Activated CD8-positive, alpha-beta T cell treated with anti-CD3 and anti-CD28 coated beads for 36 hours (primary cell): Measurements from ENCODE around the gene TAF1A. TPM values are rescaled to one million over a fixed set of nuclear protein-coding genes. Genes with fewer than 3 reads are reported as not detected.

ENCODE experiments used
- ATAC-seq: fragments of 200-7000 bp; cut with Tn5 transposase; one replicate; pipeline ENCODE4 v1.10.0; 2021; ENCODE audit warnings: mild to moderate bottlenecking, moderate library complexity
- CTCF ChIA-PET: fragments of 350-600 bp; sonication (Branson Sonifier 250); formaldehyde crosslinking; loops from one replicate; lab custom pipeline; 2021; ENCODE audit warnings: antibody characterized with exemption; lab: Charles Lee
- POLR2A ChIA-PET: fragments of 350-600 bp; sonication (Branson Sonifier 250); formaldehyde crosslinking; loops from one replicate; lab custom pipeline; 2021; ENCODE audit warnings: antibody characterized with exemption; lab: Charles Lee
- DNase-seq: peaks from one replicate; pipeline ENCODE4 v3.0.0-alpha.2; 2020
- H3K27ac Mint-ChIP-seq: one replicate; pipeline ENCODE4 v1.8.0; 2021; ENCODE audit warnings: mild to moderate bottlenecking, mixed read lengths
- H3K27me3 Mint-ChIP-seq: one replicate; pipeline ENCODE4 v1.8.0; 2021; ENCODE audit warnings: mixed read lengths
- H3K36me3 Mint-ChIP-seq: one replicate; pipeline ENCODE4 v1.8.0; 2021; ENCODE audit warnings: low read depth, mixed read lengths
- H3K4me1 Mint-ChIP-seq: one replicate; pipeline ENCODE4 v1.8.0; 2021; ENCODE audit warnings: low read depth, mixed read lengths
- H3K4me3 Mint-ChIP-seq: one replicate; pipeline ENCODE4 v1.8.0; 2021; ENCODE audit warnings: mild to moderate bottlenecking, moderate library complexity, mixed read lengths
- H3K9me3 Mint-ChIP-seq: one replicate; pipeline ENCODE4 v1.8.0; 2021; ENCODE audit warnings: mixed read lengths
- CTCF ChIP-seq: fragments of 200-600 bp; IDR thresholded peaks from one replicate; pipeline ENCODE4 v1.8.0; 2022; ENCODE audit warnings: antibody characterized with exemption, mild to moderate bottlenecking
- intact Hi-C: fragments of 100-400 bp; cut with micrococcal nuclease; formaldehyde crosslinking; loops from one replicate; pipeline ENCODE4 v1.10.0; 2022
- total RNA-seq, 2 experiments: library from RNA; stranded (reverse); gene quantifications; one replicate each; pipeline ENCODE4 v1.2.3, GENCODE V29; 2021

Gene TAF1A
- total RNA-seq, 2 experiments from 2014 or later: 18.4 to 19.0 TPM

GRCh38 chr1:222523852-222524251, 65.9 kb downstream of the TAF1A start:
- Mint-ChIP-seq H3K9me3 (peaks cover 6% of the 10 kb centered on the region), H3K4me3 (no peak overlapping the region), H3K27me3 (peaks cover 4% of the 10 kb centered on the region), H3K4me1 (no peaks in the 10 kb centered on the region), H3K27ac (no peak overlapping the region), H3K36me3 (peaks cover 5% of the 10 kb centered on the region)
- no peak for DNase-seq
- ATAC-seq: no peak
- POLR2A ChIA-PET: no interaction called here
- CTCF ChIA-PET: no interaction called here
- TF ChIP-seq CTCF: no peak
- intact Hi-C loops: no loop called here

- H3K4me1 Mint-ChIP-seq: no peaks in the 10 kb centered on the region
- H3K27me3 Mint-ChIP-seq: peaks cover 4% of the 10 kb centered on the region
- H3K9me3 Mint-ChIP-seq: peaks cover 6% of the 10 kb centered on the region
- intact Hi-C loops: no loop called here
- H3K36me3 Mint-ChIP-seq: peaks cover 5% of the 10 kb centered on the region
- ChIA-PET POLR2A (no interaction called here), CTCF (no interaction called here)
- DNase-seq: no peak
- TF ChIP-seq CTCF: no peak
- H3K27ac Mint-ChIP-seq: no peak overlapping the region
- ATAC-seq: no peak
- H3K4me3 Mint-ChIP-seq: no peak overlapping the region
Observed at GRCh38 chr1:222522105-222522915, 67.4 kb downstream of the TAF1A start.

DNA sequence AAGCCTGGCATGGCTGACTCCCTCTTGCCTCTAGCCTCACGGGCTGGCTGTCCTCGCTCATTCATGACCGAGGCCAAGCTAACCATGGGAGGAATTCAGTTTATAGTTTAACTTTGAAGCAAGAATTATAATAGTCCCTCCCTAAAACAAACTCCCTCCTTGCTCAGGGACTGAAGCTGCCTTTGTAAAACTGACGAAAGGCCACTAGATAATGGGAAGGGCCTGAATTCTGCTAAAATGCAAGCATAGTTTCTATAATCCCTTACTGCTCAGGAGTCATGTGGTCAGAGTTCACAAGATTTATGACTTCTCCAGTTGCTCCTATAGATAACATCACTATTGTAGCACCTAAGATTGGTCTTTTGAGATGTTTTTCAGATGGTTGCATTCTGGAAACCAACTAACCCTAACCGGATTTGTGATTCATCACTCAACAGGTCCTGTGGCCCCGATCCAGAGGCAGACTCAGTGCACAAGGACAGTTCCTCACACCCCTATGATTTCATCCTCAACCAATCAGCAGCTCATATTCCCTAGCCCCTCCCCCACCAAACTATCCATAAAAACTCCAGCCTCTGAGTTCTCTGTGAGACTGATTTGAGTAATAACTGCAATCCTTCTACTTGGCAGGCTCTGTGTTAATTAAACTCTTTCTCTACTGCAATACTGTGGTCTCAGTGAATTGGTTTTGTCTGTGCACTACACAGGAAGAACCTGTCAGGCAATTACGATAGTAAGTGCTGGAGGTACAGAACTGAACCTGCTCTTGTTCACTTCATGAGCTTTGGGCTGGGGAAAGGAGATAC, 68.2 kb downstream of the TAF1A start:
- Mint-ChIP-seq H3K4me3 (no peak overlapping the region), H3K9me3 (peaks cover 6% of the 10 kb centered on the region), H3K36me3 (peaks cover 5% of the 10 kb centered on the region), H3K4me1 (no peaks in the 10 kb centered on the region), H3K27me3 (peaks cover 2% of the 10 kb centered on the region), H3K27ac (no peak overlapping the region)
- no peak for TF ChIP-seq CTCF
- intact Hi-C loops: no loop called here
- ChIA-PET CTCF (no interaction called here), POLR2A (no interaction called here)
- no peak for DNase-seq
- no peak for ATAC-seq

Other genes starting within 250 kb of the TAF1A start
- not detected for gene HHIPL2, start 41.8 kb downstream of the TAF1A start, total RNA-seq
- gene MIA3, start 28.2 kb upstream of the TAF1A start, total RNA-seq: 10 to 100 TPM; 43.1 to 44.1 TPM
- 10 to 100 TPM; 54.3 to 61.6 TPM for gene AIDA, start 122.6 kb upstream of the TAF1A start, total RNA-seq
- gene BROX, start 122.6 kb upstream of the TAF1A start, total RNA-seq: 10 to 100 TPM; 25.7 to 32.8 TPM
- gene FAM177B, start 147.3 kb upstream of the TAF1A start, total RNA-seq: not detected
- 1 to 10 TPM; 1.8 to 2.1 TPM for gene DISP1, start 225.1 kb upstream of the TAF1A start, total RNA-seq